ENCODE measurements around the gene CD164L2.
A peak's percentile ranks its signal among the peaks of the same experiment; 100 is the strongest.
"Not testable (repeated sequence)": the region's sequence is repeated elsewhere in the genome, so short reads cannot be mapped to it uniquely, and the experiment has no call there.

The CD164L2 gene

DNA sequence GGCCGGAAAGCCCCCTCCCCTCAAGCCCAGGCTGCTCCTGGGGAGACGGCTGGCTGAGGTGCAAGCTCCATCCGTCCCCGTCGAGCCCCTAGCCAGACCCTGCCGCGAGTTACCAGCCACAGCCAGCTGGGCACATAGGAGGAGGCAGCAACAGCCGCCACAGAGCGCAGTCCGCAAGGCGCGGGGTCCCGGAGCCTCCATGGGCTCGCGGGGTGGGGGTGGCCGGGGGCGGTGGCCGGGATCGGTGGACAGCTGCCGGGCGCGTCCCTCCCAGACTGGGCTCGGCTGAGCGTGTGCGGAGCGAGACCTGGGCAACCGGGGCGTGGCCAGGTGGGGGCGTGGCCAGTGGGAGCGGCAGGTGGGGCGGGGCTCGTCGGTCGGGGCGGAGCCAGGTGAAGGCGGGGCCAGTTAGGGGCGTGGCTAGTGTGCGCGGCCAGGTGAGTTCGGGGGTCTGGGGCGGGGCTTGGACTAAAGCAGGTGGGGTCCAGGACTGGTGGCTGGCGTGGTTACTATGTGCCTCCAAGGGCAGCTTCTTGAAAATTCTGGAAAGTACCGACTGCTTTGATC, at the start of gene CD164L2:
Gene CD164L2 (minus strand): TSS at position 295 of the 567 bp plus-strand sequence. CDS start 94 bp downstream, at position 201.
- no peak for DNase-seq (ENCODE audit: low read depth)

DNA sequence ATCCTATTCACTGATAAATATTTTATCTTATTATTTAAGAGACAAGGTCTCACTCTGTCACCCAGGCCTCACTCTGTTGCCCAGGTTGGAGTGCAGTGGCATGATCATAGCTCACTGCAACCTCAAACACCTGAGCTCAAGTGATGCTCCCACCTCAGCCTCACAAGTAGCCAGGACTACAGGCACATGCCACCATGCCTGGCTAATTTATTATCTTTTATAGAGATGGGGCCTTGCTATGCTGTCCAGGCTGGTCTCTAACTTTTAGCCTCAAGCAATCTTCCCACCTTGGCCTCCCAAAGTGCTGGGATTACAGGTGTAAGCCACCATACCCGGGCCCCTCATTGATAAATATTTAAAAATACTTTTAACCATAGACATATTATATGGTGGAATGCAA, 49.6 kb upstream of the CD164L2 start:
- DNase-seq (ENCODE audit: low read depth): not testable (repeated sequence)

DNA sequence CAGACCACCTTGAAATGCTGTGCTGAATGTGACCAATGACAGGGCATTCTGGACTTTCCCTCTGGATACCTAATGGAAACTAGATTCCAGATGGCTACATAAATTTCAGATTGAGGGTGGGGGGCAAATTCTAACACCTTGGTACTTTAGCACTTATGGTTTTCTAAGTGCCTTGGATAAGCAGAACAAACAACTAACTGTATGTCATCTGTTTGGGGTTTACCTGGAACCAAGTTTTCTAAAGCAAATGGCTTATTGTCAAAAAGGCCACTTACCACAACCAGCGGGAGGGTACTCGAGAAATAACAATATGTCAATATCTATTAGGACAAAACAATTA, 48.4 kb upstream of the CD164L2 start:
- no peak for DNase-seq (ENCODE audit: low read depth)

DNA sequence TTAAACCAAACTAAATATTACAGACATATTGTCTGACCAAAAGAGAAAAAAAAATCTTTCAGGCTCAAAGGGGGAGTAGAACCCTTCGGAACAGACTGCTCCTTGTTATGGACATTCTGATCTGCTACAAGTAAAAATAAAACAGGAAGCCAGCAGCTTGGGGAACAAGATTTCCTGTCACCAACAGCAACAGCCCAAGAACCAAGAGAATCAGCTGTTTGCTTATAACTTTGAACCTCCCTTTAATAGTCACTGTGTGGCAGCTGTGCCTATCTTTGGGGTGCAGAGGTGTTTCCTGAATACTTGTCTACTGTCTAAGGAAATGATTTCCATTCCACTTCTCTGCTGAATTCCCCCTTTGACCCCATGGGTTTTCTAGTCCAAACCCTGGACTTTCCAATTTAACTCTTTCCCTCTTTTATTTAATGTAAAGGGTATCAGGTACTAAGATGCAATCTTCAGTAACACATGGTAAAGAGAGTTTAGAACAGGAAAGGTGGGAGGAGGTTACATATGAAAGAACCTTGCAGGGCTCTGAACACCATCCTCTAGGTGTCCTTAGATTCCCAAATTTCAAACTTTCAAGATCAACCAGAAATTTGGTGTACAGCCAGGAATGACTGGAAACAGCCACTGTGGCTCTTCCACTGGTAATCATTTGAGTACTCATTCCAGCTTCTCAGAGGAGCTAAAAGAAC, 47.9 kb upstream of the CD164L2 start:
- DNase-seq (ENCODE audit: low read depth): no peak

DNA sequence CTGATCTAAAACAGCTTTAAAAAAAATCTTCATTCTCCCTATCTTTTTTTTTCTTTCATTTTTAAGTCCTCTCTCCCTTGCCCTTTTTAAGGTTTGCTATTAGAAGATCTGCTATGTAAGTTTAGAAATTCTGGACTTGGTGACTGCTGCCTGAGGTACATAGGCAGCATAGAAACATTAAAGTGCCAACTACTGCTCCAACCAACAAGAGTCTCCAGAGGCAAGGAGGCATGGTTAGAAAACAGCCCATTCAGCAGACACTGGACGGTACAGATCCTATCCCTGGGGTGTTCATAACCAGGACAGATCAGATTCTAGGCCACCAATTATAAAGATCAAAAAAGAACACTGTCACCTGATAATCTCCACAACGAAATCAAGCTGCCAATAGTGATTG, 45.9 kb upstream of the CD164L2 start:
- no peak for DNase-seq (ENCODE audit: low read depth)

DNA sequence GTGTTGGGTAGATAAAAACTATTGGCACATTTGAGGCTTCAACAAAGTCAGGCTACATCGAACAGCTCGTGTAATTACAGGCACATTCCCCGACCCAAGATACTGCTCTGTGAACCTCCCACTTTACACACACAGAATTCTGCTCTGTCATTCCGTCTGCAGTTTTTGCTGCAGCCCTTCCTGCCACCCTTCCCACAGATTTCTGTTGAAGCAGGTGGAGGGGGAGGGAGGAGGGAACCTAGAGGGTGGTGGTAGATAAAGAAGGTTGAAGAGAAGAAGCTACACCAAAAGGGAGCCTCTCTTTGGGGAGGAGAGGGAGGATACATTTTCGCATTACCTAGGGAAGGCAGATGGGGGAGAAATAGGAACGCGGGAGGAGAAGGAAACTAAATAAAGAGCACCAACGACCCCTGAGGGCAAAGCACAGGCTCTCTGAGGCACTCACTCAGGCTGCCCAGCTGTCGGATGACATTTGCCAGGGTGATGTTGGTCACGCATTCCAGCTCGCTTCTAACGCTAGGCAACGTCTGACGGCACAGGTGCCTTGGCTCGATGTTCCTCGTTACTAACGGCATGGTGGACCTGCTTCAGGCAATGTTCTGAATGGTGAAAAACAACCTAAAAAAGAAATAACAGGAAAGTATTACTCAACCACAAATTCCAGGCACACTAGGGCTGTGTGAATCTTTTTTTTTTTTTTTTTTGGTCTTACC, 45.3 kb upstream of the CD164L2 start:
- DNase-seq (ENCODE audit: low read depth): no peak

DNA sequence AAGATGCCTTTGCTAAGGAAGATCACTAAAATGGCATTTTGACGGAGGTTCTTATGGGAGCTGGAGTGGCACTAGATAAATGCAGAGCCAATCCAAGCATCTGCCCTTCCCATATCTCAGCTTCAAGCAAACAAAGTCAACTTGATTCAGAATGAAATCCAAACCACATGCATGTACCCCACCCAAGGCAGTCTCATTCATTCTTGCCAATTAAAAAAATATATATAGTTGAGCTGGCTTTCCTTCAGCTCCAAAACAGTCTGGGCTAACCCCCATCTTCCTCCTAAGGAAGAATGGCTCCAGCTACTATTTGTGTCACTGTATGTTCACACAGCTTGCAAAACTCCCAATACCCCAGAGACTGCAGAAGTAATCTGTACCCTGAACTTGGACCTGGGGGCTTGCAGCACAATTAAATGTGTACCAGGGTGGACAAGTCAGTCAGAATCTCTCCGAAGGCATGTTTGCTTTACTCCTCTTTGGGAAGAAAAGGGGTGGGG, 44.7 kb upstream of the CD164L2 start:
- DNase-seq (ENCODE audit: low read depth): no peak

DNA sequence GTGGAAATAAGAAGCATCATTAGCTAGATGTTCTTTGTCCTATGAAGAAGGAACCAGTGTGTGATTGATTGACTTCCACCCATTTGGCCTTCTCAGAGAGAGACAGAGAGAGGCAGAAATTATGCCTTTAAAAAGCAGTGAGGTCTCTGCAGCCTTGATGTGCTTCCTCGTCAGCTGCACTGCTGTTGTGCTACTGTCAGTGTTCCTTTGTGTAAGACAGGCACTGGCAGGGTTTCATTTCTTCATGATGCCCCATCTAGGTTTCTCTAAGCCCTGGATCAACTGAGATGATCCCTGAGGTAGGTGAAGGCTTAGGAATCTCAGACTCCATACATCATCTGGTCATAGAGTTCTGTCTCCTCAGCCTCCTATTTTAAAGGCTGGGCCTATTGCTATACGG, 44.2 kb upstream of the CD164L2 start:
- no peak for DNase-seq (ENCODE audit: low read depth)

DNA sequence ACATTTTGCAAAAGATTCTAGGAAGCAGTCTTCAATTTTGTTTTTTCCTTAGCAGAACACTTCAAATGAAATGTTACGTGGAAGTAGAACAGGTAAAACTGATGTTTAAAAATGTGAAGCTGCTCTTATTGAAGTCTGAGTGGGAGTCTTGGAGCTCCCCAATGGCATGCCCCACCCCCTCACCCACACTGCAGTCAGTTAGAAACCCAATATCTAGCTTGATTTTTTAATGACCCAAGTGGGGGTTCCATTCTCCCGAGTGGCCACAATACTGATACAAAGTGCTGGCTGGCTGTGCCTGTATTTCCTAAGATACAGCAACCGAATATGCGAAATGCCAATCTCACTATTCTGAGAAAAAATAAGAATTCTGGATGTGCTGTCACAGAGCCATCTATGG, 40.6 kb upstream of the CD164L2 start:
- DNase-seq (ENCODE audit: low read depth): no peak

DNA sequence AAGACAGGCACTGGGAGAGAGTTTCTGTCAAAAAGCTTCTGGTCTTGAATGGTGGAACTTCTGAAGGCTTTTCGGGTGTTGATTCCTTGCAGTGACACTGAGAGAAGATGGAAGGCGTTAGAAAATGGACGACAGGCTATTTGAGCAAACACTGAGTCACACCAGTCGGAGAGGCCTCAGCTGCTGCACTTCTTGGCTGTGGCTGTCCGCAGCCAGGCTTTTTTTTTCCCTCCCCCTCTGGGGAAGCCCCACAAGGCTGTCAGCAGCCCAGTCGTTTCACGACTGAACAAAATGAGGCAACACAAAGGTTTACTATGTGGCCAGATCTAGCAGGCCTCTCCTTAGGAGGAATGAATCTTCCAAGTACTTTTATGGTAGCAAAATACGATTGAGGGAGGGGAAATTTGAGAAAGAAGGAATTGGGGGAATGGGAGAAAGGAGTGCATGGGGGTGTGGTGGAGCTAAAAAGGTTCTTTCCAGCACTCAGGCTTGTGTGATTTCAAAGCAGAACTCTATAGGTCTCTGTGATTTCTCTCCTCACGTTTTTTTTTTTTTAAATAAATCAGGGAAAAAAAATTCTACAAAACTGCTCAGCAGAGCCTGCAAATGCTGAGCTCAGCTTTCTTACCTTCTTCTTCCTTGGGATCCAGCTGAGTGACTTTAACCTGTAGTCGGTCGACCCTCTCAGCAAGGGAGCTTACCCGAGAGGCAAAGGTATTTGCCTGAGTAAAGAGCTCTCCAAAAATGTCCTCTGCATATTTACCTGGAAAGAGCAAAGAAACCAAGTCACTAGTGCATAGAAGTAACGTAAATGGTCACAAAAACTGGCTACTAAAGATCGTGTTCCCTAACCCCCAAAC, 35.4 kb upstream of the CD164L2 start:
- DNase-seq (ENCODE audit: low read depth): no peak

DNA sequence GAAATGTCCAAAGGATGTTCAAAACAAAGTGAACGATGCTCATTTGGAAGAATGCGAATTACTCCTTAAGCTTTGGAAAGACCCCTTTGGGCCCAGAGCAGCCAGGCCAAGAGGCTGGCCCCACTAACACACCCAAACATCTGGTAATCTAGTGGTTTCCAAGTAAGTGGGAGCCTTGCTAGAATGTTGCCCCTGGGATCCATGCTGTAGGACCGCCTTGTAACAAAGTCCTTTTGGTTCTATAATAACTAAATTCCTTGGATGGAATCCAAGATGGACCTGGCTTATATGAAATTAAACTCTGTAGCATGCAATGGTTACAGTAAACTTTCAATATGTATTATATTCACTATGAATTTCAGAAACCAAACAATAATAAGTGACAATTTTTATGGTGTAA, 34.6 kb upstream of the CD164L2 start:
- no peak for DNase-seq (ENCODE audit: low read depth)

DNA sequence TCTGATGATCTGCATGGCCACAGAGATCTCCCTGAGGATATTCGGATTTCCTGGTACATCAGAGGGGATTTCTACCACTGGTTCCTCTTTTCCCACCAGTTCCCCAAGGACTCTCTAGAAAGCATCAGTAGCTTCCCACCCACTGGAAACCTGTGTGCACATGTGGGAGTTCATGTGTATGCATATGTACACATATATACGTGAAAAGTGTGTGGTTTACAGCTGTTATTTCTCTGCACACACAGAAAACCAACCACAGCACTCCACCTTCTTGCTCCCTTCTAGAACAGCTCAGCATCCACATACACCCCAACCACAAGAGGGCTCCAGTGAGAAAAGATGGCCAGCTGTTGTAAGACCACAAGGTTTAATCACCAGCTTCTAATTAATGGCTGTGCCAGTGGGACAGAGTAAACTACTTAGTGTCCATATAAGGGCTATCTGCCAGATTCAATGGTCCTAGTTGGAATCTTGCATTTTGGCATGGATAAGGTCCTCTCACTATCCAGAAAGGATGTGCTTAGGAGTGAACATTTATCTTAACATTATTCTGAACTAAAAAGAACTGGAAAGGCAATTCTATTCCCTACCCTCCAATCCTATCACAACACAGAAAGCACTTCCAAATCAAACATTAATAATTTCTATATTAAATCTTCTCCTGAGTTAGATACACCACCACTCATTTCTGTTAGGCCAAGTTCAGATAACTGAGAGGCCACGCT, 33.4 kb upstream of the CD164L2 start:
- DNase-seq (ENCODE audit: low read depth): peak; percentile 25

DNA sequence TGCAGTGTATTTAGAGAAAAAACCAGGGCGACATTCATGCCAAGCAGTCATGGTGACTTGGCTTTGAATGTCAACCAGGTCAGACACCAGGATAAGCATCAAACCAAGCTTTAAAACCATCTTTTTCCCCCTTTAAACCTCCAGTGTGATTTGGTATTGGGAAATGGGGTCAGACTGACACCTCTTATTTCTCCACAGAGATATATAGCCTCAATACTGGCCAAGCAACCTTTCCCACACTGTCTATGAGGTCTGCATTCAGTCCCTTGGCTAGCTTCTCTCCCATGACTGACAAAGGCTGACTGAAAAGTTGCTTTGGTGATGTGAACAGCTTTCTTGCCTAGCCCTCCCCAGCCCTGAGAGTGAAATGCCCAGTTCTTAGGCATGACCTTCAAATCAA, 31.0 kb upstream of the CD164L2 start:
- DNase-seq (ENCODE audit: low read depth): no peak

DNA sequence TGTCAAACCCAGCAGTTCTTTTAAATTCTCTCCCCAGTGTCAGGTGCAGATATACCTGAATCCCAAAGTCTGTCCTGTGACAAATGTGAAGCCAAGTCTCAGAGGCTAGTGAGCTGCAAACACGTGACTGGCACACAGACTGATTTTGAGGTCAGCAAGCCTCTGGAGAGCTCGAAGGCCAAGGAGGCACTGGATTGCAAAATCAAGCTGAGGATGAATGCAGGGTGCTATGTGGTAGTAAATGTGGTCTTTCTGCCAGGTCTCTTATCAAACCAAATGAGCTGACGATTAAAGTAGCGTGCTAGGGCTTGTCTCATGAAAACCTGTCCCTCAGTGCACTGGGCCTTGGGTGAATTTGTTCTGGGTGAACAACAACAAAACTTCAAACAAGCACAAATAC, 29.9 kb upstream of the CD164L2 start:
- DNase-seq (ENCODE audit: low read depth): no peak

DNA sequence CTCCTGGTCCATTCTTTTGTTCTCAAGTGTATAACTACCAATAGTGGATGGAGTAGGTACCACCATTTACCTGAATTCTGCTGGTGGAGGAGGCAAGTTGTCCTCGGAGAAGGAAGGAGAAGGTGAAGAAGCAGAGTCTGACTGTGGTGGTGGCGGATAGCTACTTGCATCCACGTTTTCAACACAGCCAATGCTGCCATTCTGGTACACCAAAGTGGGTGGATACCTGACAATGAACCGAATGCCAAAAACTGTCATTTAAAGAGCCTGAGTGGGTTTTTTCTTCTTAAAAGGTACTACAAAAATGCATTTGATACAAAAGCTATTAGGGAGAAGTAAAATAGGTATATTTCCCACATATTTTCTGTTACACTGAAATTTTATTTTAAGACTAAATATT, 29.4 kb upstream of the CD164L2 start:
- DNase-seq (ENCODE audit: low read depth): no peak

DNA sequence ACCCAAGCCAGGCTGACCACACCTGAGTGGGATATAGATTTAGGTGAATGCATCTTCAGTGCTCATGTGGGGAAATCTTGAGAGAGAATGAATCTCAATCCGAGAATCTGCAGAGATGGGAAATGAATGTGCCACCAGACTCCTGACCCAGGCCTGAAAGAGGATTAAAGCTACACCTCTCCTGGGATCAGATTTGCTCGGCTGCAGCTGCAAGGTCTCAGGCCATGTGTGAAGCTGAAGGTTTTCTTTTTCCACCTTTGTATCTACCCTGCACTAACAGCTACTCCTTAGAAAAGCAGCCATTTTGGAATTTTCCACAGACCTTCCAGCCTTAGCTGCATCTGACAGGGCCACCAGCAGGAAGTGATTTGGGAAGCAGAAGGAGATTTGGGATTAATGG, 27.6 kb upstream of the CD164L2 start:
- DNase-seq (ENCODE audit: low read depth): no peak

DNA sequence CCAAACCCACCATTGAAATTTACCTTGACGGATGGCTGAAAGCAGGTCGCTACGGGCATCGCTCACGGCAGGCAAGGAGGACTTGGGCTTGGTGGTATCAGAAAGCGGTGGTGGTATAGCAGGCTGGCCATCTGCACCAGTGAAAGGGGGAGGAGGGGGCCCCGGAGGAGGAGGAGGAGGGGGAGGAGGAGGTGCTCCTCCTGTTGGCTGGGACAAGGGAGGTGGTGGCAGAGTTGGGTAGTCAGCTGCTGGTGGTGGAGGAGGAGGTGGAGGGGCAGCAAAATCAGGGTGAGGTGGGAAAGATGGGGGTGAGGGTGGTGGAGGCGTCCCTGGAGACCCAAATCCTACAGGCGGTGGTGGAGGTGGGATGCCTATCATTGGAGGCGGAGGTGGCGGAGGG, 26.5 kb upstream of the CD164L2 start:
- no peak for DNase-seq (ENCODE audit: low read depth)

DNA sequence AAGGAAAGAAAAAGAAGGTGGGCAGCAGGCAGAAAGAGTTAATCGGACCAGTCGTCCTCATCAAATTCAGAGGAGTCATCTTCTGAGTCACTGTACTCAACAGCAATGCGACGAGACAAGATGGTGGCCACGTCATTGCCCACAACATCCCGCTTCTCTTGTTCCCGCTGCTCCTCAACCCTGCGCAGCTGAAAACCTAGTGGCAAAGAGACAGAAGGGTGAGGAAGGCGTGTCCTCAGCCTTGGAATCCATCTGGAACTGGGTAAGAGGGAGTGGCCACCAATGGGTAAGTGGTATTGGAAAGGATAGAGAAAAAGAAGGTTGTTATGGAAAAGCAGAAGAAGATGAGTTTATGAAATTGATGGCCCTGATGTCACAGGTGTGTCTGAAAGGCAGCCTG, 25.0 kb upstream of the CD164L2 start:
- DNase-seq (ENCODE audit: low read depth): no peak

DNA sequence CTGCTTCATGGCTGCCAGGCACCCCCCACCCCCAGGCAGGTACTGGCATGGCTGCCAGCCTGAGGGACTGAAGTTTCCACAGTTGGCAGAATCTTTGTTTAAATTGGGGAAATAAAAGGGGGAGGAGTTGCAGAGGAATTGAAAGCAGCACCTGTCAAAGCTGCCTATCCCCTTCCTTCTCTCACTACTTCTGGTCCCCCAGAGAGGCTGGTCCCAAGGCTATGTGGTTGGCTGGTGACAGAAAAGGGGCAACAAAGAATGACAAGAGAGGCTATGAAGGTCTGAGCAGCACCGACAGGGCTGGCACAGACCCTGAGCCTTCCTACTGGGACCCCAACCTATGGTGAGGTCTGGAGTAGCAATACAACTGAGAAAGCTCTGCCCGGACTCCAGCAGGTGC, 23.7 kb upstream of the CD164L2 start:
- not testable (repeated sequence) for DNase-seq (ENCODE audit: low read depth)

DNA sequence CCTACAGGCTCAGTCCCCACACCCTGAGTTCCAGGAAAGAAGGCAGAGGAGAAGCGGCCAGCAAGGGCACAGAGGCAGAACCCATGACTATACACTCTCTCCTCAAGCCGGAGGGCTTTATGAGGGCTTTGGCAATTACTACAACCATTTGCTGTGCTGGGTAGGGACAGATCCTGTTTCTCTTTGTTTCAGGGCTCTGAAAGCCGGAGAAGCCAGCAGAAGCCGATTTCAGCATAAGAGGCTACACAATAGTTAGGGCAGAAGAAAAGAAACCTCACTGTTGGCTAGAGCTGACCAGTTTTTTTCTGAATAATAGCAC, 23.2 kb upstream of the CD164L2 start:
- DNase-seq (ENCODE audit: low read depth): no peak

DNA sequence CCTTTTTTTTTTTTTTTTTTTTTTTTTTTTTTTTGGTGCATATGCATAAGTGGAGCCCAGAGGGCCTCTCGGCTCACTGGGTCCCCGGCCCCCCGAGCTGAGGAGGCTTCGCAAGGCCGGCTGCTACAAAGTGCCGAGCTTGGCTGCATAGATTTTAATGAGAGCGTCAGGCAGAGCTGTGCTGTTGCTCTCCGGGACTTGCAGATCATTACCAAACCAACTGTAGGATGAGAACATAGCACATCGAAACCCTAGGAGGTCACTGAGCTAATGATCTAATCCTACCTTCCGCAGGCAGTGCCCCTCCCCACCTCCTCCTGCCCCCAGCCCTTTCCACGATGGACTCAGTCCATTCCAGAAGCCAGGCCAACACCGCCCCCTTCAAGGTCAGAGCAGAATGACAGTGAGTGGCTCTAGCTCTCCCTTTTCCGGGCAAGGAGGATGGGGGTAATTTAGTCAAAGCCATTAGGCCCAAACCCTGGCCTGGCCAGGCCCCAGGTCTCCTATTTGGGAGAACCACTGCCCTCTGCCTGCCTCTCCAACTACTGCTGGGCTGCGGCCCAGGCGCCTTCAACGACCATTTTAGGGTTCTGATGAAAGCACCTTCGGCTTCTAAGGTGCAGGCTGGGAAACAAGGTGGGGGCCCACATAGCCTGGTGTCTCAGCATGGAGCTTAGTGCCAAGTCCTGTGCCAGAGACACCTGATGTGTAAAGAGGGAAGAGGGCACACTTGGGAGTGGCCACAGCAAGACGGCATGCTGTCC, 22.6 kb upstream of the CD164L2 start:
- not testable (repeated sequence) for DNase-seq (ENCODE audit: low read depth)
